Hematopoietic multipotent progenitor cell treated with erythropoietin and hydrocortisone succinate and interleukin-3 and kit ligand, for 6 days (in vitro differentiated cells): ENCODE measurements around the gene PCYT1A.

Experiments used
- DNase-seq: peaks from one replicate; pipeline ENCODE4 v3.0.0-alpha.2; 2015

The PCYT1A gene

GRCh38 chr3:196235452-196236122, 51.9 kb downstream of the PCYT1A start:
- DNase-seq = peak; percentile 51

- no peak for DNase-seq
Measured at GRCh38 chr3:196232882-196233251, 54.7 kb downstream of the PCYT1A start.

- no peak for DNase-seq
Measured at GRCh38 chr3:196232154-196232881, 55.2 kb downstream of the PCYT1A start.

GRCh38 chr3:196227629-196228493, 59.7 kb downstream of the PCYT1A start:
- DNase-seq = no peak

- DNase-seq = no peak
Measured at GRCh38 chr3:196227121-196227561, 60.4 kb downstream of the PCYT1A start.

- no peak for DNase-seq
Measured at GRCh38 chr3:196225763-196226364, 61.7 kb downstream of the PCYT1A start.

GRCh38 chr3:196225086-196225485, 62.4 kb downstream of the PCYT1A start:
- no peak for DNase-seq

- DNase-seq = no peak
Measured at GRCh38 chr3:196222876-196223595, 64.5 kb downstream of the PCYT1A start.

- peak; percentile 18 for DNase-seq
Measured at GRCh38 chr3:196220991-196221390, 66.5 kb downstream of the PCYT1A start.

- DNase-seq = peak; percentile 26
Measured at GRCh38 chr3:196220587-196220986, 66.9 kb downstream of the PCYT1A start.

- no peak for DNase-seq
Measured at GRCh38 chr3:196219970-196220311, 67.6 kb downstream of the PCYT1A start.

GRCh38 chr3:196219194-196219969, 68.1 kb downstream of the PCYT1A start:
- peak; percentile 88 for DNase-seq

GRCh38 chr3:196218155-196218712, 69.3 kb downstream of the PCYT1A start:
- no peak for DNase-seq

- DNase-seq = no peak
Measured at GRCh38 chr3:196217307-196218154, 70.0 kb downstream of the PCYT1A start.

- DNase-seq = no peak
Measured at GRCh38 chr3:196216681-196217211, 70.8 kb downstream of the PCYT1A start.

GRCh38 chr3:196216089-196216564, 71.4 kb downstream of the PCYT1A start, which contains the start of gene SLC51A:
TSS of gene SLC51A (plus strand) at chr3:196216534. CDS start at chr3:196216713, 179 bp downstream.
- DNase-seq = no peak

- peak; percentile 11 for DNase-seq
Measured at GRCh38 chr3:196215493-196216020, 72.0 kb downstream of the PCYT1A start.

GRCh38 chr3:196214783-196215441, 72.6 kb downstream of the PCYT1A start:
- no peak for DNase-seq
